ENCODE measurements around the gene KBTBD6.

- no peak for TF ChIP-seq CTCF (IDR thresholded peaks at IDR 0.05)
- TF ChIP-seq POLR2A (IDR thresholded peaks at IDR 0.05) = peak; percentile 16
Measured at GRCh38 chr13:41132512-41133152, at the start of gene KBTBD6.
